Measurements from ENCODE around the gene GLRA1.
A peak's percentile ranks its signal among the peaks of the same experiment; 100 is the strongest.

DNA sequence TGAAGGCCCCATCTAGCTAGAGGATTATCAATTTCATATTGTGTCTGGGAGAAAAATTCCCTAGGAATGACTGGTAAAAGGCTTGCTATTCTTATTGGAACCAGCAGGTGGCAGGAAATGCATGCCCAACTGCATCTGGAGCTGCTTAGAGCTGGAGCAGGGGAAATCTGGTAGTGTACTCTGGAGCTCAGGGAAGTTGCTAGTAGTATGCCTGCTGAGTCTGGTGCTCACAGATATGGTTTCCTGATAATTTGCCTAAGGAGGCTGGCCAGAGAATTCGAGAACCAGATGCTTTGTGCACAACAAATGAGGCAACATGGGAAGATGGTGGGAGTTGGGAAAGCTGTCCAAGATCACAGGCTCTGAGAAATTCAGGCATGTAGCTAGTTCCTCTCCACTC is 99.2 kb downstream of the GLRA1 start:
- no peak for TF ChIP-seq POLR2A (IDR thresholded peaks at IDR 0.05; ENCODE audit: extremely low read depth, insufficient read length)
- TF ChIP-seq, protein P1, sequence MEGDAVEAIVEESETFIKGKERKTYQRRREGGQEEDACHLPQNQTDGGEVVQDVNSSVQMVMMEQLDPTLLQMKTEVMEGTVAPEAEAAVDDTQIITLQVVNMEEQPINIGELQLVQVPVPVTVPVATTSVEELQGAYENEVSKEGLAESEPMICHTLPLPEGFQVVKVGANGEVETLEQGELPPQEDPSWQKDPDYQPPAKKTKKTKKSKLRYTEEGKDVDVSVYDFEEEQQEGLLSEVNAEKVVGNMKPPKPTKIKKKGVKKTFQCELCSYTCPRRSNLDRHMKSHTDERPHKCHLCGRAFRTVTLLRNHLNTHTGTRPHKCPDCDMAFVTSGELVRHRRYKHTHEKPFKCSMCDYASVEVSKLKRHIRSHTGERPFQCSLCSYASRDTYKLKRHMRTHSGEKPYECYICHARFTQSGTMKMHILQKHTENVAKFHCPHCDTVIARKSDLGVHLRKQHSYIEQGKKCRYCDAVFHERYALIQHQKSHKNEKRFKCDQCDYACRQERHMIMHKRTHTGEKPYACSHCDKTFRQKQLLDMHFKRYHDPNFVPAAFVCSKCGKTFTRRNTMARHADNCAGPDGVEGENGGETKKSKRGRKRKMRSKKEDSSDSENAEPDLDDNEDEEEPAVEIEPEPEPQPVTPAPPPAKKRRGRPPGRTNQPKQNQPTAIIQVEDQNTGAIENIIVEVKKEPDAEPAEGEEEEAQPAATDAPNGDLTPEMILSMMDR (IDR thresholded peaks at IDR 0.05; ENCODE audit: low read depth, low read length) = peak; percentile 74
- TF ChIP-seq, protein P2, sequence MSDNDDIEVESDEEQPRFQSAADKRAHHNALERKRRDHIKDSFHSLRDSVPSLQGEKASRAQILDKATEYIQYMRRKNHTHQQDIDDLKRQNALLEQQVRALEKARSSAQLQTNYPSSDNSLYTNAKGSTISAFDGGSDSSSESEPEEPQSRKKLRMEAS (IDR thresholded peaks at IDR 0.05; ENCODE audit: low read depth, low read length) = no peak
